Epithelial cell of prostate (primary cell): ENCODE measurements around the gene LDHAL6B.

ENCODE experiments used
- DNase-seq: peaks from one replicate; pipeline ENCODE4 v3.0.0-alpha.2; 2011; ENCODE audit warnings: low read depth, low spot score
- H3K27ac ChIP-seq: fragments of 450-650 bp; 2 replicates; pipeline ENCODE4 v1.5.1; 2017; ENCODE audit warnings: mild to moderate bottlenecking

LDHAL6B gene

DNA sequence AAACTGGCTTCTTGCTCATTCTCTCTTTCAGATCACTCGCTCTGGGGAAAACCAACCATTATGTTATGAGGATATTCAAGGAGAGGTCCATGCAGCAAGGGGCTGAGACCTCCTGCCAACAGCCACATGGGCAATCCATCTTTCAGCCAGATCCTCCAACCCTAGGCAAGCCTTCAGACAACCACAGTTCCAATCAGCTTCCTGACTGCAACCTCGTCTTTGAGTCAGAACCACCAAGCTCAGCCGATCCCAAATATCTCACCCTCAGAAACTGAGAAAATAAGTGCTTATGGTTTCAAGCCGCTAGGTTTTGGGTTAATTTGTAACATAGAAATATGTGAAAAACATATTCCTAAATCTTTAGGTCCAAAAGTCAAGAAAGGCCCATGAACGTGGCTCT is 10.3 kb downstream of the LDHAL6B start:
- no peak overlapping the region for H3K27ac ChIP-seq
- no peak for DNase-seq

- no peak overlapping the region for H3K27ac ChIP-seq
- no peak for DNase-seq
Measured at GRCh38 chr15:59217876-59218498, 11.3 kb downstream of the LDHAL6B start.

DNA sequence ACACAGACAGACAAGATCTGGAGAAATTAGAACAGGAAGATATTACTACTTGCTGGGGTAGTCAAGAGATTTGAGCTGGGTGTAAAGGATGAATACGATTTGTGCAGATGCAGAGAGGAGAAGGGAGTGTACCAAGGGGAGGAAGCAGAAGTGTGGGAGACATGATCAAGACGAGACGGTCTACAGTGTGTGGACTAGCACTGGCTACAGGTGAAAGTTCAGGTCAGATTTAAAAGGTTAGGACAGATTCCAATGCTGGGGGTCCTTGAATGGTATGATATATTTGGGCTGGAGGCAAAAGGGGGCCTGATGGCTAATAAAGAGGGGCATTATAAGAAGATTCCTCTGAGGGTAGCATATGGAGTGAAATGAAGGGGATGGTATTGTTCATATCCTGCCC is 12.1 kb downstream of the LDHAL6B start:
- no peak for DNase-seq
- H3K27ac ChIP-seq, result no peak overlapping the region

GRCh38 chr15:59221511-59222505 is 15.2 kb downstream of the LDHAL6B start:
- H3K27ac ChIP-seq, result no peak overlapping the region

DNA sequence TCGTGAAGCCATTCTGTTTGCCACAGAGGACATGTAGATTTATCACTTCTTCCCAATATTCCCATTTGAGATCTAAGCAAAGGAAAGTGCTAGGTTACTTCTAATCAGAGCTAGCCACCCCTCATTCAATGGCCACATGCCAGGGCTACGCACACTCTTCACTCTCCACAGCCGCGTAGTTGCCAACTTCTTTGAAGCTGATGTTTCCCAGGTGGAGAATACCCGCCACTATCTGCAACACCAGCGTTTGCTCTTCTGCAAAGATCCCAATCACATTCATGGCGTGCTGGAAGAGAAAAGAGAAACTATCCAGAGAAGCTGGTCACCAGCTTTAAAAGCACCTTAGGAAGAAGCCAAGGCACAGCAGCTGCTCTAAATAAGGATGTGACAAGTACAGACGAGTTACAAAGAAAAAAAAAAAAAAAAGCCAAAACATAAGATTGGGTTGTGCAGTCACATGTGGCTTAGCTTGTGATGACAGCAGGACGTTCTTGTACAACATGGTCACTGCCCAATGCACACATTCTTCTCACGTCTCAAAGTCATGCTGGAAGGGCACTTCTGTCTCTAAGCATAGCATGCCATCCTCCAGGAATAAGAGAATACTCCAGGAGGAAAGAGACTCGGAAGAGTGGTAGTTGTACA is 16.4 kb downstream of the LDHAL6B start:
- no peak overlapping the region for H3K27ac ChIP-seq
- no peak for DNase-seq

More at GRCh38 chr15:59221511-59222505, 15.2 kb downstream of the LDHAL6B start:
- no peak for DNase-seq

DNA sequence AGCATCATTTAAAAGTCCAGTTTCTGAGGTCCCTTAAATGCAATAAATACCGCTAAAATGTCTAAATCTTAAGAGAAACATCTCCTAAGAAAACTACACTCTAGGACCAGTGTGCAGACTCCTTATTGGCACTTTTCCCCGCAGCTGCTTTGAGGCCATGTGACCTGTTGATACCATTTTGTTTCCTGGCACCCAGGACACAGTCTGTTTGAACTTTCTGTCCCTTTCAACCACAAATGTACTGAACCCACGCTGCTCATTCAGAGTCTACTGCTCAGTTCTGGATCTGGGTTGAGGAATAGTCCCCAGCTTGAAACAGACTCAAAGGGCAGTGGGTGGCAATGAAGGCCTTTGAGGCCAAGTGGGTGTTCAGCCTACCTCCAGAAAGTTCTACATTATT is 17.1 kb downstream of the LDHAL6B start:
- DNase-seq, result no peak
- H3K27ac ChIP-seq, result no peak overlapping the region

- DNase-seq, result no peak
- H3K27ac ChIP-seq, result no peak overlapping the region
Measured at GRCh38 chr15:59224474-59224873, 17.8 kb downstream of the LDHAL6B start.

DNA sequence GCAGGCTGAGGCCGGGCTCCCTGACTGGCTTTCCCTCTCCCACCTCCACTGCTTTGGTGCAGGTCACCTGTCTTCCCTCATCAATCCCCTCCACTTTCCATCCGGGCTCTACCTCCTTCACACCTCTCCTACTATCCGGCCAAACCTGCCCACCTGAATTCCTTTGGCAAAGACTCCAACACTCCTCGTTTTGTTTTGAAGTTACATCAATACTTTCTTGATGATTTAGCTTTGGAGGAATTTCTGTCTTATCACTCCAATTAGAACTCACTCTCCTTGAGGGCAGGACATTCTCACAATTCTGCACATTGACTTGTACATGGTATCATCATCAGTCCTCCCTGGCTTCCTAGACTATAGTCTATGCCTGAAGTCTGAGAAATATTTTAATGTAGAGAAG is 20.4 kb downstream of the LDHAL6B start:
- H3K27ac ChIP-seq, result no peak overlapping the region
- no peak for DNase-seq

DNA sequence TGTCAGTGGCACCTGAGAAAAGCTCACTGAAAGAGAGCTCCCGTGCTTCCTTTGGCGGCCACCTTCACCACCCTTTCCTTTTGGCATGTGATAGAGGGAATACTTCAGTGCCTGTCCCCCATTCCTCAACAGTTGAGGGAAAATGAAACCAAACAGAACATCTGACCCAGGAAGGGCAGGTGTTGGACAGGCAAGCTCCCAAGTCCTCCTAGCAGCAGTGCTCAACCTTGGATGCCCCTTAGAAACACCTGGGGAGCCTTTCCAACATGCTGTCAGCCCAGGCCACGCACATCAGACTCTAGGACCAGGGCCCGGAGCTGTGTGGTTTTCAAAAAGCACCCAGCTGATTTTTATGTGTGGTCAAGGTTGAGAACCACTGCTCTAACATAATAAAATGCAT is 22.4 kb downstream of the LDHAL6B start:
- H3K27ac ChIP-seq, result no peak overlapping the region
- DNase-seq, result no peak

- H3K27ac ChIP-seq, result no peak overlapping the region
- no peak for DNase-seq
Measured at GRCh38 chr15:59229453-59229852, 22.8 kb downstream of the LDHAL6B start.

DNA sequence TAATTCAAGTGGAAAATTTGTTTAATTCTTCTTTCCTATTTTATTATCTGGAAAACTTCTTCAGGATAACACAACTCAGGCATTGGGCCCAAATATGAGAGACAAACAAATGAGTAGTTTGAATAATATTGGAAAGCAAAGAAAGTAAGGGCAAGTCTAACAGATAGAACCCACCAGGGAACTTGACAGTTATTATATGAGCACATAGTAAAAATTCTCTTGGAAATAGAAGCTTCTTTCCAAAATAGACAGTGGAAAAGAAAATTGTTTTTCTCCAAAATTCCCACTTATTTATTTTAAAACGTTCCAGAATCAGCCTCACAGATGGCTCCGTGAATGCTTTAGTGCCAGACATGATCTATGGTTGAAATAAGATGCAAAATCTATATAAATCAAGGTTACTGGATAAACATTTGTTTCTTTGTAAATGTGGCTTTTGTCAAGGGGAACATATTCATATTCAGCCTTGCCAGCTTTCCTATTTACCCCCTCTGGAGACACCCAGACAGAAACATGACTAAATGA is 23.9 kb downstream of the LDHAL6B start:
- H3K27ac ChIP-seq, result no peak overlapping the region
- DNase-seq, result no peak

GRCh38 chr15:59232476-59232875 is 25.8 kb downstream of the LDHAL6B start:
- peak; percentile 41 for DNase-seq
- peak overlapping the region; percentile 31 for H3K27ac ChIP-seq

- no peak overlapping the region for H3K27ac ChIP-seq
- no peak for DNase-seq
Measured at GRCh38 chr15:59236394-59236793, 29.8 kb downstream of the LDHAL6B start.

- no peak for DNase-seq
- no peak overlapping the region for H3K27ac ChIP-seq
Measured at GRCh38 chr15:59237119-59237855, 30.6 kb downstream of the LDHAL6B start.

- no peak overlapping the region for H3K27ac ChIP-seq
- no peak for DNase-seq
Measured at GRCh38 chr15:59237924-59238331, 31.3 kb downstream of the LDHAL6B start.

GRCh38 chr15:59240036-59240435 is 33.4 kb downstream of the LDHAL6B start:
- H3K27ac ChIP-seq, result no peak overlapping the region
- no peak for DNase-seq

DNA sequence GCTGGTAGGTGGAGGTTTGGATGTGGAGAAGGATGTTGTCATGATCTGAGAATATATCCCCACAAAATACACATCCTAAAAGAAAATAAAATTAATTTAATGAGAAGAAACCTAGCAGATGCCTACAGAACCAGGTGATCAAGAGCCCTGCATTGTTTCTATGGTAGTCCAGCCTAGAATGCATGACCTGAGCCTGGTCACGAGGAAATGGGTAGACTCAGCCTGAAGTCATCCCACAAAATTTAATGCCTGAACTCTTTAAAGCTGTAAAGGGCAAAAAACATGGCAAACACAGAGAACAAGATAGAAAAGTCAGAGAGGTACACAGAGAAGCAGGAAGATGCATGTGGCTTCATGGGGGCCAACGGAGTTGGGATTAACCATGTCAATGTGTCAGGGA is 36.0 kb downstream of the LDHAL6B start:
- DNase-seq, result no peak
- H3K27ac ChIP-seq, result no peak overlapping the region

DNA sequence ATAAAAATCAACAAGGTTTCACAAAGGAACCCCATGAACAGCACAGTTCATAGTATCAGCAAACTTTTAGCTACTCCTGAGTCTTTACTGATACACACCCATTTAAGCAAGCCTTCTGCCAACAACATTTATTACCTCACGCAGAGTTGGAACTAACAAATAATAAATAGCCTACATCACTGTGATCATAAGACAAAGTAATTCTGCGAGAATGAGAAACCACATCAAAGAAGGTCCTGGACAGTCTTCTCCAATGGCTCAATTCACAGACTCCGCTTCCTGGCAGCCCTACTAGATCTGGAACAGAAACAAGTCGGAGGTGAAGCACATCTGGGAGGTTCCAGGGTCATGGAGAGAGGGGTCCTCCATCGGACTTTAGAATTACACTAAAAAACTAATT is 37.0 kb downstream of the LDHAL6B start:
- H3K27ac ChIP-seq, result no peak overlapping the region
- no peak for DNase-seq

DNA sequence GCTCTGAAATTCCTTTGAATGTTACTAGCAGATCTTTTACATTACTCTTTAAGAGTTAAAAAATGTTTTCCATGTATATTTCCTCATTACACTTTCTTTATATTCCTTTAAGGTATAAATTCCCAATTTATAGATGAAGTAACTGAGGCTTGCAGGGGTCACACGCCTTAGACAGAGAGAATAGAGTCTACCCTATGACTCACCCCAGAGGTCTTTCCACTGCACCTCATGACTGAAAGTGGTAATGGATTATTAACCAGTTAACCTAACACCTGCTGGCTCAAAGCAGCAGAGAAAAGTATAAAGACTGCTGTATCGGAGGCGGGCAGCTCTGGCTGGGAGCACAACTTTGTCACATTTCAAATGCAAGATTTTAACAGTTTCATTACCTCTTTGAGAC is 37.7 kb downstream of the LDHAL6B start:
- DNase-seq, result no peak
- H3K27ac ChIP-seq, result no peak overlapping the region

GRCh38 chr15:59245559-59245958 is 38.9 kb downstream of the LDHAL6B start:
- no peak for DNase-seq
- H3K27ac ChIP-seq, result no peak overlapping the region
